HepG2 (cell line): ENCODE results near the gene APBB3.

Experiments used
- HDAC2 ChIP-seq: sonication (generic); formaldehyde crosslinking; IDR thresholded peaks from 2 replicates; pipeline ENCODE4 v1.4.0; 2020; ENCODE audit warnings: missing genetic modification reagents
- REST ChIP-seq, 2 experiments: IDR thresholded peaks; 2 replicates each; pipeline ENCODE4 v1.6.1; 2011 to 2012; ENCODE audit warnings: low read length in 2 of 2, borderline replicate concordance in 1 of 2, low read depth in 1 of 2, mild to moderate bottlenecking in 1 of 2, moderate library complexity in 1 of 2
- ZKSCAN1 ChIP-seq: fragments of 150-350 bp; IDR thresholded peaks from 2 replicates; pipeline ENCODE4 v1.6.1; 2014; ENCODE audit warnings: low read length
- ZNF362 ChIP-seq: sonication (generic); formaldehyde crosslinking; IDR thresholded peaks from 2 replicates; pipeline ENCODE4 v1.4.0; 2020; ENCODE audit warnings: missing genetic modification reagents, mild to moderate bottlenecking, borderline replicate concordance
- TF ChIP-seq, protein P1 (sequence below): sonication (generic); formaldehyde crosslinking; IDR thresholded peaks from 2 replicates; pipeline ENCODE4 v1.4.0; 2020; ENCODE audit warnings: missing genetic modification reagents, mild to moderate bottlenecking, borderline replicate concordance
- TF ChIP-seq, protein P2 (sequence below): sonication (generic); formaldehyde crosslinking; IDR thresholded peaks from 2 replicates; pipeline ENCODE4 v1.4.0; 2020; ENCODE audit warnings: mild to moderate bottlenecking, missing genetic modification reagents

GRCh38 chr5:140556438-140556837 is 8.0 kb downstream of the APBB3 start:
- TF ChIP-seq, protein P1, sequence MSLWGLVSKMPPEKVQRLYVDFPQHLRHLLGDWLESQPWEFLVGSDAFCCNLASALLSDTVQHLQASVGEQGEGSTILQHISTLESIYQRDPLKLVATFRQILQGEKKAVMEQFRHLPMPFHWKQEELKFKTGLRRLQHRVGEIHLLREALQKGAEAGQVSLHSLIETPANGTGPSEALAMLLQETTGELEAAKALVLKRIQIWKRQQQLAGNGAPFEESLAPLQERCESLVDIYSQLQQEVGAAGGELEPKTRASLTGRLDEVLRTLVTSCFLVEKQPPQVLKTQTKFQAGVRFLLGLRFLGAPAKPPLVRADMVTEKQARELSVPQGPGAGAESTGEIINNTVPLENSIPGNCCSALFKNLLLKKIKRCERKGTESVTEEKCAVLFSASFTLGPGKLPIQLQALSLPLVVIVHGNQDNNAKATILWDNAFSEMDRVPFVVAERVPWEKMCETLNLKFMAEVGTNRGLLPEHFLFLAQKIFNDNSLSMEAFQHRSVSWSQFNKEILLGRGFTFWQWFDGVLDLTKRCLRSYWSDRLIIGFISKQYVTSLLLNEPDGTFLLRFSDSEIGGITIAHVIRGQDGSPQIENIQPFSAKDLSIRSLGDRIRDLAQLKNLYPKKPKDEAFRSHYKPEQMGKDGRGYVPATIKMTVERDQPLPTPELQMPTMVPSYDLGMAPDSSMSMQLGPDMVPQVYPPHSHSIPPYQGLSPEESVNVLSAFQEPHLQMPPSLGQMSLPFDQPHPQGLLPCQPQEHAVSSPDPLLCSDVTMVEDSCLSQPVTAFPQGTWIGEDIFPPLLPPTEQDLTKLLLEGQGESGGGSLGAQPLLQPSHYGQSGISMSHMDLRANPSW (CRISPR knock-in tag), result no peak
- TF ChIP-seq REST (IDR thresholded peaks at IDR 0.05; ENCODE audit: borderline replicate concordance in 1 of 2, low read depth in 1 of 2, low read length in 2 of 2) (no peak), ZKSCAN1 (no peak), ZNF362 (CRISPR knock-in tag) (no peak), HDAC2 (CRISPR knock-in tag) (no peak)
- TF ChIP-seq, protein P2, sequence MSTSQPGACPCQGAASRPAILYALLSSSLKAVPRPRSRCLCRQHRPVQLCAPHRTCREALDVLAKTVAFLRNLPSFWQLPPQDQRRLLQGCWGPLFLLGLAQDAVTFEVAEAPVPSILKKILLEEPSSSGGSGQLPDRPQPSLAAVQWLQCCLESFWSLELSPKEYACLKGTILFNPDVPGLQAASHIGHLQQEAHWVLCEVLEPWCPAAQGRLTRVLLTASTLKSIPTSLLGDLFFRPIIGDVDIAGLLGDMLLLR (CRISPR knock-in tag), result no peak
